Pulmonary artery endothelial cell (primary cell): ENCODE data around the gene HDAC9. TPM values are rescaled to one million over a fixed set of nuclear protein-coding genes. Genes with fewer than 3 reads are reported as not detected.
"Not testable (repeated sequence)": the region's sequence is repeated elsewhere in the genome, so short reads cannot be mapped to it uniquely, and the experiment has no call there.

Experiments
- DNase-seq: peaks from one replicate; pipeline ENCODE4 v3.0.0-alpha.2; 2011; ENCODE audit warnings: low read depth, low spot score
- total RNA-seq: library from RNA; depleted of rRNA; stranded (reverse); fragments of >200 nt; gene quantifications from 2 replicates; pipeline ENCODE4 v1.2.3, GENCODE V29; 2014

Gene HDAC9
- total RNA-seq, 1 donor from 2014 or later: 4.7 TPM

GRCh38 chr7:18952846-18953245, 457.3 kb downstream of the HDAC9 start:
- no peak for DNase-seq

- no peak for DNase-seq
Measured at GRCh38 chr7:18958627-18959026, 463.1 kb downstream of the HDAC9 start.

GRCh38 chr7:18960725-18961124, 465.2 kb downstream of the HDAC9 start:
- no peak for DNase-seq

- no peak for DNase-seq
Measured at GRCh38 chr7:18962031-18962430, 466.5 kb downstream of the HDAC9 start.

- DNase-seq: no peak
Measured at GRCh38 chr7:18965657-18966056, 470.1 kb downstream of the HDAC9 start.

GRCh38 chr7:18967755-18968154, 472.2 kb downstream of the HDAC9 start:
- DNase-seq: not testable (repeated sequence)

GRCh38 chr7:18971839-18972238, 476.3 kb downstream of the HDAC9 start:
- no peak for DNase-seq

- no peak for DNase-seq
Measured at GRCh38 chr7:18974803-18975202, 479.3 kb downstream of the HDAC9 start.

- no peak for DNase-seq
Measured at GRCh38 chr7:18975276-18975675, 479.7 kb downstream of the HDAC9 start.

GRCh38 chr7:18975689-18976280, 480.2 kb downstream of the HDAC9 start:
- no peak for DNase-seq

GRCh38 chr7:18976715-18977471, 481.3 kb downstream of the HDAC9 start:
- no peak for DNase-seq

GRCh38 chr7:18978108-18978495, 482.6 kb downstream of the HDAC9 start:
- DNase-seq: peak; percentile 48

- not testable (repeated sequence) for DNase-seq
Measured at GRCh38 chr7:18990700-18991099, 495.2 kb downstream of the HDAC9 start.

- no peak for DNase-seq
Measured at GRCh38 chr7:18993933-18994668, 498.6 kb downstream of the HDAC9 start.

GRCh38 chr7:18995270-18995671, 499.7 kb downstream of the HDAC9 start:
- DNase-seq: no peak

GRCh38 chr7:18995811-18996426, 500.4 kb downstream of the HDAC9 start:
- no peak for DNase-seq

- DNase-seq: no peak
Measured at GRCh38 chr7:18996583-18996982, 501.0 kb downstream of the HDAC9 start.

GRCh38 chr7:18997477-18998150, 502.1 kb downstream of the HDAC9 start:
- no peak for DNase-seq

- no peak for DNase-seq
Measured at GRCh38 chr7:19000410-19000809, 504.9 kb downstream of the HDAC9 start.

- no peak for DNase-seq
Measured at GRCh38 chr7:19001854-19002253, 506.3 kb downstream of the HDAC9 start.

- DNase-seq: no peak
Measured at GRCh38 chr7:19009241-19009935, 513.8 kb downstream of the HDAC9 start.
